NCI-H1092 treated with DMSO at 0.1 percent for 48 hours (cell line): ENCODE measurements around the gene PDE3A.

Experiments used
- DNase-seq: peaks from one replicate; lab custom pipeline; 2025; lab: John Stamatoyannopoulos, UW

The PDE3A gene

GRCh38 chr12:20424841-20425240 is 56.5 kb downstream of the PDE3A start:
- DNase-seq, result no peak

GRCh38 chr12:20426191-20426590 is 57.9 kb downstream of the PDE3A start:
- no peak for DNase-seq

- DNase-seq, result no peak
Measured at GRCh38 chr12:20426957-20427356, 58.6 kb downstream of the PDE3A start.

GRCh38 chr12:20429852-20430251 is 61.5 kb downstream of the PDE3A start:
- DNase-seq, result no peak

GRCh38 chr12:20432290-20432689 is 64.0 kb downstream of the PDE3A start:
- DNase-seq, result no peak

GRCh38 chr12:20434996-20435395 is 66.7 kb downstream of the PDE3A start:
- no peak for DNase-seq

- DNase-seq, result no peak
Measured at GRCh38 chr12:20436316-20436715, 68.0 kb downstream of the PDE3A start.

GRCh38 chr12:20438299-20438779 is 70.0 kb downstream of the PDE3A start:
- no peak for DNase-seq

- DNase-seq, result no peak
Measured at GRCh38 chr12:20439626-20440025, 71.3 kb downstream of the PDE3A start.

GRCh38 chr12:20440408-20440807 is 72.1 kb downstream of the PDE3A start:
- no peak for DNase-seq

GRCh38 chr12:20442322-20442721 is 74.0 kb downstream of the PDE3A start:
- no peak for DNase-seq

GRCh38 chr12:20443255-20443654 is 74.9 kb downstream of the PDE3A start:
- no peak for DNase-seq

- DNase-seq, result no peak
Measured at GRCh38 chr12:20443792-20444191, 75.5 kb downstream of the PDE3A start.

GRCh38 chr12:20444595-20445170 is 76.3 kb downstream of the PDE3A start:
- no peak for DNase-seq

GRCh38 chr12:20445687-20446086 is 77.3 kb downstream of the PDE3A start:
- no peak for DNase-seq

GRCh38 chr12:20446836-20447235 is 78.5 kb downstream of the PDE3A start:
- no peak for DNase-seq

- no peak for DNase-seq
Measured at GRCh38 chr12:20448781-20449180, 80.4 kb downstream of the PDE3A start.

GRCh38 chr12:20450591-20451180 is 82.3 kb downstream of the PDE3A start:
- DNase-seq, result no peak

- DNase-seq, result no peak
Measured at GRCh38 chr12:20451761-20452160, 83.4 kb downstream of the PDE3A start.

GRCh38 chr12:20452496-20453010 is 84.2 kb downstream of the PDE3A start:
- DNase-seq, result no peak

- no peak for DNase-seq
Measured at GRCh38 chr12:20453756-20454310, 85.5 kb downstream of the PDE3A start.

- DNase-seq, result no peak
Measured at GRCh38 chr12:20455001-20455706, 86.8 kb downstream of the PDE3A start.

- no peak for DNase-seq
Measured at GRCh38 chr12:20457582-20457981, 89.2 kb downstream of the PDE3A start.
